Tibial nerve (tissue), 4 donors: ENCODE results near the gene MYRF. TPM values are rescaled to one million over a fixed set of nuclear protein-coding genes. Genes with fewer than 3 reads are reported as not detected.

Experiments used
- DNase-seq, 2 donors: peaks; one replicate each; pipeline ENCODE4 v3.0.0-alpha.2; 2019; ENCODE audit warnings: low spot score in 2 of 2
- H3K27ac ChIP-seq, 4 donors: fragments of 200-600 bp; sonication (generic) in 3 of 4; one replicate each; pipeline ENCODE4 v1.5.1; 2017 to 2019; ENCODE audit warnings: mild to moderate bottlenecking in 1 of 4
- H3K27me3 ChIP-seq, 2 donors: fragments of 200-600 bp; sonication (generic) in 1 of 2; one replicate each; pipeline versions ENCODE4 v1.5.1 to v1.6.0; 2017 to 2019
- H3K36me3 ChIP-seq, 3 donors: fragments of 200-600 bp; sonication (generic); one replicate each; pipeline ENCODE4 v1.5.1; 2018 to 2019
- H3K4me1 ChIP-seq, 4 donors: fragments of 200-600 bp; sonication (generic) in 3 of 4; one replicate each; pipeline ENCODE4 v1.5.1; 2017 to 2019
- H3K4me3 ChIP-seq, 4 donors: fragments of 200-600 bp; sonication (generic) in 3 of 4; one replicate each; pipeline ENCODE4 v1.5.1; 2017 to 2019; ENCODE audit warnings: mild to moderate bottlenecking in 1 of 4, moderate library complexity in 1 of 4
- H3K9me3 ChIP-seq, 4 donors: fragments of 200-600 bp; sonication (generic) in 3 of 4; one replicate each; pipeline ENCODE4 v1.5.1; 2017 to 2019
- EP300 ChIP-seq, 2 donors: sonication (generic); formaldehyde crosslinking; IDR thresholded peaks; one replicate each; pipeline ENCODE4 v1.6.1; 2017; ENCODE audit warnings: antibody characterized with exemption in 2 of 2, mild to moderate bottlenecking in 1 of 2
- POLR2A ChIP-seq, 2 donors: fragments of 450-650 bp; IDR thresholded peaks; one replicate each; pipeline ENCODE4 v1.6.1; 2017; ENCODE audit warnings: antibody characterized with exemption in 2 of 2, mild to moderate bottlenecking in 2 of 2, moderate library complexity in 2 of 2
- WGBS, 2 donors: methylation state at CpG; one replicate each; pipeline ENCODE4 v1.1.5; 2018; 5-methylcytosine and 5-hydroxymethylcytosine counted together
- total RNA-seq, 4 donors: library from RNA; depleted of rRNA; stranded (reverse); fragments of >200 nt; gene quantifications; one replicate each; pipeline ENCODE4 v1.1.0, GENCODE V29; 2016
- TF ChIP-seq, protein P1 (sequence below), 5 experiments: fragments of 200-600 bp in 3 of 5; fragments of 450-650 bp in 2 of 5; sonication (generic) in 3 of 5; IDR thresholded peaks; one replicate each; pipeline ENCODE4 v1.5.1; 2016 to 2019; ENCODE audit warnings: antibody characterized with exemption in 5 of 5, mild to moderate bottlenecking in 3 of 5, moderate library complexity in 2 of 5

Gene MYRF
- total RNA-seq, 4 donors from 2014 or later, result 1.0 to 7.5 (median 2.1) TPM

GRCh38 chr11:61776561-61777075 lies 24.2 kb downstream of the MYRF start:
- Histone ChIP-seq H3K27ac (no peak overlapping the region), H3K4me3 (no peak overlapping the region), H3K27me3 (no peaks in the 10 kb centered on the region)

DNA sequence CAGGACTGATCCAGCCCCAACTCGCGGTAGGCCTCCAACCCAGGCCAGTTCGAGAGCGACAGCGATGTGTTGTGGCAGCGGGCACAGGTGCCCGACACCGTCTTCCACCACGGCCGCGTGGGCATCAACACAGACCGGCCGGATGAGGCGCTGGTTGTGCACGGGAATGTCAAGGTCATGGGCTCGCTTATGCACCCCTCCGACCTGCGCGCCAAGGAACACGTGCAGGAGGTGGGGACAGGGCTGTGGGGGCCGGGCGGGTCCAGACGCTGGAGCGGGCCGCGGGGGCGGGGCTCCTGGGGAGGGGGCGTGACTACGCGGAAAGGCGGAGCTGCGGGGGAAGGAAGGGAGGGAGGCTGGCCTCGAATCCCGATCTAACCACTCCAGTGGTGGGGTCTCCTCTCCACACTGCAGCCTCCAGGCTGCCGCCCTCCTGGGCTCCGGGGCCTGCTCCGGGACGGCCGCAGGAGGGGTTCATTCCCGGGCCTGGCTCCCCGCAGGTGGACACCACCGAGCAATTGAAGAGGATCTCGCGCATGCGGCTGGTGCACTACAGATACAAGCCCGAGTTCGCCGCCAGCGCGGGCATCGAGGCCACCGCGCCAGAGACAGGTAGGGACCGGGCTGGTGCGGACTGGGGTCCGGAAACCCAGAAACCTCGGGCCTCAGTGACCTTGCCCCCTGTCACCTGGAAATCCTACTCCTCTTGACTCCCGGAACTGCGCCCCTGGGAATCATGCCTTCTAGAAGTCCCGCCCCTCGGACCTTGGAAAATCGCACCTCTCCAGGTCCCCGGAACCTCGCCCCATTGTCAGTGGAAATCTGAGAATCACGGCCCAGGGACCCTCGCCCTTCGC lies 25.0 kb downstream of the MYRF start:
- peaks cover 0 to 19% (median 5%) of the 10 kb centered on the region in 4 donors for H3K4me1 ChIP-seq
- no peak overlapping the region for H3K27ac ChIP-seq
- peaks cover 0 to 41% (median 0%) of the 10 kb centered on the region in 3 donors for H3K36me3 ChIP-seq
- H3K27me3 ChIP-seq, result no peaks in the 10 kb centered on the region
- peak in 1 of 2 donors; percentile 21 for DNase-seq
- WGBS, 2 donors, result 36 to 44% methylated on average over 41 to 44 of the region's 67 CpGs
- H3K9me3 ChIP-seq, result no peaks in the 10 kb centered on the region
- TF ChIP-seq POLR2A (IDR thresholded peaks at IDR 0.05) (no peak), EP300 (IDR thresholded peaks at IDR 0.05) (no peak)
- TF ChIP-seq, protein P1, sequence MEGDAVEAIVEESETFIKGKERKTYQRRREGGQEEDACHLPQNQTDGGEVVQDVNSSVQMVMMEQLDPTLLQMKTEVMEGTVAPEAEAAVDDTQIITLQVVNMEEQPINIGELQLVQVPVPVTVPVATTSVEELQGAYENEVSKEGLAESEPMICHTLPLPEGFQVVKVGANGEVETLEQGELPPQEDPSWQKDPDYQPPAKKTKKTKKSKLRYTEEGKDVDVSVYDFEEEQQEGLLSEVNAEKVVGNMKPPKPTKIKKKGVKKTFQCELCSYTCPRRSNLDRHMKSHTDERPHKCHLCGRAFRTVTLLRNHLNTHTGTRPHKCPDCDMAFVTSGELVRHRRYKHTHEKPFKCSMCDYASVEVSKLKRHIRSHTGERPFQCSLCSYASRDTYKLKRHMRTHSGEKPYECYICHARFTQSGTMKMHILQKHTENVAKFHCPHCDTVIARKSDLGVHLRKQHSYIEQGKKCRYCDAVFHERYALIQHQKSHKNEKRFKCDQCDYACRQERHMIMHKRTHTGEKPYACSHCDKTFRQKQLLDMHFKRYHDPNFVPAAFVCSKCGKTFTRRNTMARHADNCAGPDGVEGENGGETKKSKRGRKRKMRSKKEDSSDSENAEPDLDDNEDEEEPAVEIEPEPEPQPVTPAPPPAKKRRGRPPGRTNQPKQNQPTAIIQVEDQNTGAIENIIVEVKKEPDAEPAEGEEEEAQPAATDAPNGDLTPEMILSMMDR (IDR thresholded peaks at IDR 0.05), result no peak
- peak overlapping the region in 2 of 4 donors; percentile 22 to 26 for H3K4me3 ChIP-seq

More at GRCh38 chr11:61776561-61777075, 24.2 kb downstream of the MYRF start:
- Histone ChIP-seq H3K36me3 (peaks cover 0 to 32% (median 0%) of the 10 kb centered on the region in 3 donors), H3K9me3 (no peaks in the 10 kb centered on the region), H3K4me1 (peaks cover 0 to 19% (median 5%) of the 10 kb centered on the region in 4 donors)
- peak in 1 of 2 donors; percentile 26 for DNase-seq
- WGBS, 2 donors, result 58 to 60% methylated on average over 7 to 8 of the region's 9 CpGs
- no peak for TF ChIP-seq POLR2A (IDR thresholded peaks at IDR 0.05)
- no peak for TF ChIP-seq EP300 (IDR thresholded peaks at IDR 0.05)
- TF ChIP-seq, protein P1 (IDR thresholded peaks at IDR 0.05), result peak; percentile 45 to 65 (median 57)

DNA sequence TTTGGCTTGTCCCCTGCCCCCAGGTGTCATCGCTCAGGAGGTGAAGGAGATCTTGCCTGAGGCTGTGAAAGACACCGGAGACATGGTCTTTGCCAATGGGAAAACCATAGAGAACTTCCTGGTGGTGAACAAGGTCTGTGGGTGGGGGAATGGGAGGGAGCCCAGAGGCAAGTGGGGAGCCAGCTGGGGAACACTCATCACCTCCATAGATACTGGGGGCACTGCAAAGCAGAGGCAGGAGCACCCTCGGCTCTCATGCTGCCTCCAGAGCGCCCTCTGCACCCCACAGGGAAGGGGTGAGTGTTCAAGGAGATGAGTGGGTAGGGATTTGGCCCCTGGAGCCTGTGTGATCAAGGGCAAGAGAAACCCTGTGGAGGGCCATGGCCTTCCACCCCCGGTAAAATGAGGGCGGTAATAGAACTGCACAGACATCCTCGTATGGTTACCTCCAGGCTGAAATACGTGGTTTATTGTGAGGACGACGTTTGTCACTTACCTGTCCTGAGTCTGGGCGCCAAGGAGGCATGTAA lies 26.0 kb downstream of the MYRF start:
- no peaks in the 10 kb centered on the region for H3K27me3 ChIP-seq
- 89% methylated on average over 9 to 11 of the region's 11 CpGs for WGBS, 2 donors
- H3K36me3 ChIP-seq, result peaks cover 0 to 49% (median 0%) of the 10 kb centered on the region in 3 donors
- no peaks in the 10 kb centered on the region for H3K9me3 ChIP-seq
- H3K4me3 ChIP-seq, result no peak overlapping the region
- no peak for DNase-seq
- H3K4me1 ChIP-seq, result peaks cover 0 to 19% (median 5%) of the 10 kb centered on the region in 4 donors
- TF ChIP-seq, protein P1 (IDR thresholded peaks at IDR 0.05), result no peak
- TF ChIP-seq POLR2A (IDR thresholded peaks at IDR 0.05) (no peak), EP300 (IDR thresholded peaks at IDR 0.05) (no peak)
- no peak overlapping the region for H3K27ac ChIP-seq

- Histone ChIP-seq H3K4me1 (peaks cover 0 to 19% (median 5%) of the 10 kb centered on the region in 4 donors), H3K27me3 (no peaks in the 10 kb centered on the region), H3K9me3 (no peaks in the 10 kb centered on the region), H3K4me3 (no peak overlapping the region), H3K36me3 (peaks cover 0 to 56% (median 0%) of the 10 kb centered on the region in 3 donors), H3K27ac (no peak overlapping the region)
- TF ChIP-seq POLR2A (IDR thresholded peaks at IDR 0.05) (no peak), EP300 (IDR thresholded peaks at IDR 0.05) (no peak)
- TF ChIP-seq, protein P1 (IDR thresholded peaks at IDR 0.05), result no peak
- WGBS, 2 donors, result 91 to 96% methylated on average over 19 to 21 of the region's 24 CpGs
- DNase-seq, result no peak
Measured at GRCh38 chr11:61778920-61779650, 26.6 kb downstream of the MYRF start.
